ENCODE results near the gene GNG4.

GNG4 gene

DNA sequence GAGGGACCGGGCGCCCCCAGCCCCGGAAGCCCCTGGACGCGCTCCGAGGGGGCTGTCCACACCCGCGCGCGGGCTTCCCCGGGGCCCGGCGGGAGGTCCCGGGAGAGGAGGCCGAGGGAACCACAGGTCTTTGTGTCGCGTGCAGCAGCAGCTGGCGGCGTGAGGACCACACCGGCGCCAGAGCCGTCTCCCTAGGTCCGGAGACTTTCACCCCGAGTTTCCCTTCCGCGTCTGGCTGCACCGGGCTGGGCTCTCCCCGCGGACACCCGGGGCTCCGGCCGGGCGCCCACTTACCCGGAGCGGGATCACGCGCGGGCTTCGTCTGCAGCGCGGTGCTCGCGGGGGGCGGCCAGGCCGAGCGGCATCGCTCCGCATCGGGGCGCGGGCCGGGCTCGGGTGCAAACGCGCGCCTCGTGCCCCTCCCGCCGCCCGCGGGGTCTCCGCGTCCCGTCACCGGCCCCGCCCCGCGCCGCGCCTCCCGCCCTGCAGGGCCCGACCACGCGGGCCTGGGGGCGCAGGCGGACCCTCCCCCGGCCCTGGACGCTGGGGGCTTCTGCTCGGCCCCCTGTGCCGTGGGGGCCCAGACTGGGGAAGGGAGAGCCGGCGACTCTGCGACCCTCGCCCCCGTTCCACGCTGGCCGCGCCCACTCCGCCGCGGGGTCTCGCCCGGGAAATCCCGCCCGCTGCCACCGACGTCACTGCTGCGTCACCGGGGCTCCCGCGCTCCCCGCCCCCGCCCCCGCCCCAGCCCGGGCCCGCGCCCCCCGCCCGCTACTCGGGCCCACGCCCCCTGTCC lies at the start of gene GNG4:
TSS of gene GNG4 (minus strand) at position 417 of the 796 bp plus-strand sequence. CDS start 65,946 bp downstream, outside the sequence.
- peak within 1 kb of the TSS; percentile 40 for H3K4me3 ChIP-seq (ENCODE audit: low read length)
- DNase-seq (ENCODE audit: low read depth), result no peak
- TF ChIP-seq, protein P1, sequence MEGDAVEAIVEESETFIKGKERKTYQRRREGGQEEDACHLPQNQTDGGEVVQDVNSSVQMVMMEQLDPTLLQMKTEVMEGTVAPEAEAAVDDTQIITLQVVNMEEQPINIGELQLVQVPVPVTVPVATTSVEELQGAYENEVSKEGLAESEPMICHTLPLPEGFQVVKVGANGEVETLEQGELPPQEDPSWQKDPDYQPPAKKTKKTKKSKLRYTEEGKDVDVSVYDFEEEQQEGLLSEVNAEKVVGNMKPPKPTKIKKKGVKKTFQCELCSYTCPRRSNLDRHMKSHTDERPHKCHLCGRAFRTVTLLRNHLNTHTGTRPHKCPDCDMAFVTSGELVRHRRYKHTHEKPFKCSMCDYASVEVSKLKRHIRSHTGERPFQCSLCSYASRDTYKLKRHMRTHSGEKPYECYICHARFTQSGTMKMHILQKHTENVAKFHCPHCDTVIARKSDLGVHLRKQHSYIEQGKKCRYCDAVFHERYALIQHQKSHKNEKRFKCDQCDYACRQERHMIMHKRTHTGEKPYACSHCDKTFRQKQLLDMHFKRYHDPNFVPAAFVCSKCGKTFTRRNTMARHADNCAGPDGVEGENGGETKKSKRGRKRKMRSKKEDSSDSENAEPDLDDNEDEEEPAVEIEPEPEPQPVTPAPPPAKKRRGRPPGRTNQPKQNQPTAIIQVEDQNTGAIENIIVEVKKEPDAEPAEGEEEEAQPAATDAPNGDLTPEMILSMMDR (conservative IDR thresholded peaks at IDR 0.05; ENCODE audit: low read length), result no peak

DNA sequence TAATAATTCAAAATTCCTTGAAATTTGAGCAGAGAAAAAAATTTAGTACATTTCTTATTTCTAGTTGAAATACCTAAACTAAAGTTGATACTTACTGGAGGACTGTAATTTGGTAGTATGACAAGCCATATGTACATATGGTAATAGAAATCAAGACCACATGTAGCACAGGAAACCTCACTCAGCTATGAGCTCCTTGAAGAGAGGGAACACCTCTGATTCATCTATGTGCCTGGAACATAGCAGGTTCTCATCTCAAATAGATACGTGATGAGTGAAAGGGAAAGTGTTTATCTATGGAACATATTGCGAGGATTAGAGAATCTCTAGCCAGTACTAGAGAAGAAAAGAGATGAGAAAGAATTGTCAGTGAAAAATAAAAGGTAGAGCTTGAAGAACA lies 47.9 kb upstream of the GNG4 start:
- TF ChIP-seq, protein P1 (conservative IDR thresholded peaks at IDR 0.05; ENCODE audit: low read length), result no peak
- no peak overlapping the region for H3K4me3 ChIP-seq (ENCODE audit: low read length)
- peak; percentile 21 for DNase-seq (ENCODE audit: low read depth)

DNA sequence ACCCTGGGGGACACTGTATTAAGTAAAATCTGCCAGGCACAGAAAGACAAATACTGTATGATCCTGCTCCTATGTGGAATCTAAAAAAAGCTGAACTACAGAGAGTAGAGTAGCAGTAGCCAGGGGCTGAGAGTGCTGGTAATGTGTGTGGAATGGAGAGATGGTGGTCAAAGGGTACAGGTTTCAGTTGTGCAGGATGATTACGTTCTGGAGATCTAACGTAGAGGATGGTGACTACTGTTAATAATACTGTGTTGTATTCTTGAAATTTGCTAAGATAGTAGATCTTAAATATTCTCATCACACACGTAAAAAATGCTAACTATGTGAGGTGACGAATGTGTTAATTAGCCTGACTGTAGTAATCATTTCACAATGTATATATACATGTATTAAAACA lies 39.8 kb upstream of the GNG4 start:
- no peak for DNase-seq (ENCODE audit: low read depth)
- H3K4me3 ChIP-seq (ENCODE audit: low read length), result no peak overlapping the region
- TF ChIP-seq, protein P1 (conservative IDR thresholded peaks at IDR 0.05; ENCODE audit: low read length), result no peak

DNA sequence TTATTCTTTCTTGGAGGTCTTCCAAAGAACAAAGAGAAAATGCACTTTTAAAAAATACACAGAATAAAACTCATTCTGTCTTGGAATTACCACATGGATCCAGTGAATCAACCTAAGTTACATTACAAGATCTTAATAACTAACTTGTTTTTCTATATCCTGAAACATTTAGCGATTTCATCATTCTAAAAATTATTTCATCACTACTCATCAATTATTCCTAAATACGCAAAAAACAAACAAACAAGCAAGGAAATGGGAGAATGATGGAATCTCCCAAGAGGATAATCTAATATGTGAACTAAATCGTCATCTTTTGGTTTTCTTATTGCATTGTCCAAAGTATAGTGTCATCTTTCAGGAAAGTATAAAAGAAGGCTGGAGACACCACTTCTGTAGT lies 38.5 kb upstream of the GNG4 start:
- TF ChIP-seq, protein P1 (conservative IDR thresholded peaks at IDR 0.05; ENCODE audit: low read length), result no peak

DNA sequence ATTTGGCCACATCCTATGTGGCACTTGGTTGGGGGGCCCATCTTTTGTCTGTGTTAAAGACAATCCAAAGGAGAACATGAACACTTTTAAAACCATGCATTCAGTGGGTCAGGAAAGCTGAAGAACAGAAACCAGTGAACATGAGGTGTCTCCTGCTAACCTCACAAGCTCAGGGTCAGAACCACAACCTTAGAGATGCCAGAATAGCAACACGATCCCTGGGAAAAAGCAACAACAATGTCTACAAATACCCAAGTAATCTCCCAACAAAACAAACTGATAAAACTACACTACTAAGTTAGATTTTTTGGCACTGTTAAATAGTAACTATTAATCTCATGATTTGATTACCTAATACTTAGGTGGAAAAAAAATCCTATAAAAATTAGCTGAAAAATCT lies 34.1 kb upstream of the GNG4 start:
- no peak overlapping the region for H3K4me3 ChIP-seq (ENCODE audit: low read length)
- no peak for DNase-seq (ENCODE audit: low read depth)
- TF ChIP-seq, protein P1 (conservative IDR thresholded peaks at IDR 0.05; ENCODE audit: low read length), result no peak

More for the DNA sequence above, 38.5 kb upstream of the GNG4 start:
- no peak for DNase-seq (ENCODE audit: low read depth)
- H3K4me3 ChIP-seq (ENCODE audit: low read length), result no peak overlapping the region

DNA sequence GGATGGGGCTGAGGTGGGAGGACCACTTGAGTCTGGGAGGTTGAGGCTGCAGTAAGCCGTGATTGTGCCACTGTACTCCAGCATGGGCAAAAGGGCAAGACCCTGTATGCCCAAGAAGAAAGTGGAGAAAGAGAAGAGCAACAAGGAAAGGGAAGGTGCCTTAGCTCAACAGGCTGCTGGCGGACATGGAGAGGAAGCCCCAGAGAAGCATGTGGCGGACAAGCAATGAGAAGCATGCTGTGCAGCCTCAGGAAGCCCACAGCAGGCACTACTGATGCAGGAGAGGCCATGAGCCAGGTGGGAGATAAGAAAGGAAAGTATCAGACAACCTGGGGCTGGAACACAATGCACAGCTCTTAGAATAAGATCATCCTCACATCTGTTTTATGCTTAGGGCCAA lies 32.6 kb upstream of the GNG4 start:
- no peak for DNase-seq (ENCODE audit: low read depth)
- no peak overlapping the region for H3K4me3 ChIP-seq (ENCODE audit: low read length)
- TF ChIP-seq, protein P1 (conservative IDR thresholded peaks at IDR 0.05; ENCODE audit: low read length), result no peak

DNA sequence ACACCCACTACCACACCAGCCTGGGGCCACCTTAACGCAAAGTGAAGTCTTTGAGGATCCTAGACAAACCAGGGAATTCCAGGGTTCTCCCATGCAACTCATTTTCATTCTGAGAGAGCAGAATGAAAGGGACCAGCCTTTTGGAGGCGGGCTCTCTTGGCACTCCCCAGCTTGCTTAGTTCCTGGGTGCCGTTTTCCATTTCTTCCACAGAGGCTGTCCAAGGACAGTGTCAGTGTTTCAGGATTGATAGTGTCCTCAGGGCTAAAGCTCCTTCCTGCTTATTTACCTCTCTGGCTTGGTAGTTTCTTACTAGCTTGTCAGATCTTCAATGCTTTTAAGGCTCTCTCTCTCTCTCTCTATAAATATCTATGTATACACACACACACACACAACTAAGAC lies 30.1 kb upstream of the GNG4 start:
- no peak for DNase-seq (ENCODE audit: low read depth)
- TF ChIP-seq, protein P1 (conservative IDR thresholded peaks at IDR 0.05; ENCODE audit: low read length), result no peak

More for the DNA sequence above, 30.1 kb upstream of the GNG4 start:
- no peak overlapping the region for H3K4me3 ChIP-seq (ENCODE audit: low read length)
